GM18861 (cell line): Measurements from ENCODE around the gene OPCML.

Source experiments
- ATAC-seq: cut with Tn5 transposase; IDR thresholded peaks from one replicate; pipeline ENCODE4 v1.9.1; 2021; ENCODE audit not compliant: unreplicated experiment

The OPCML gene

GRCh38 chr11:133503776-133504175 is 28.5 kb downstream of the OPCML start:
- no peak for ATAC-seq

- ATAC-seq = no peak
Measured at GRCh38 chr11:133503236-133503635, 29.1 kb downstream of the OPCML start.

GRCh38 chr11:133501643-133502539 is 30.4 kb downstream of the OPCML start:
- ATAC-seq = no peak

GRCh38 chr11:133500936-133501335 is 31.4 kb downstream of the OPCML start:
- ATAC-seq = no peak

- ATAC-seq = no peak
Measured at GRCh38 chr11:133500435-133500834, 31.9 kb downstream of the OPCML start.

GRCh38 chr11:133498969-133499368 is 33.3 kb downstream of the OPCML start:
- ATAC-seq = no peak

- no peak for ATAC-seq
Measured at GRCh38 chr11:133497477-133498140, 34.7 kb downstream of the OPCML start.

- no peak for ATAC-seq
Measured at GRCh38 chr11:133492895-133493294, 39.4 kb downstream of the OPCML start.

- no peak for ATAC-seq
Measured at GRCh38 chr11:133491680-133492383, 40.5 kb downstream of the OPCML start.

GRCh38 chr11:133480722-133481121 is 51.6 kb downstream of the OPCML start:
- no peak for ATAC-seq

GRCh38 chr11:133479209-133479608 is 53.1 kb downstream of the OPCML start:
- no peak for ATAC-seq

GRCh38 chr11:133477251-133477625 is 55.1 kb downstream of the OPCML start:
- ATAC-seq = no peak

GRCh38 chr11:133476570-133477250 is 55.6 kb downstream of the OPCML start:
- ATAC-seq = no peak

- ATAC-seq = no peak
Measured at GRCh38 chr11:133474461-133474860, 57.8 kb downstream of the OPCML start.

GRCh38 chr11:133467686-133468085 is 64.6 kb downstream of the OPCML start:
- no peak for ATAC-seq

GRCh38 chr11:133443206-133443747 is 89.0 kb downstream of the OPCML start:
- ATAC-seq = no peak

- ATAC-seq = no peak
Measured at GRCh38 chr11:133441964-133442660, 90.2 kb downstream of the OPCML start.

GRCh38 chr11:133425992-133426391 is 106.3 kb downstream of the OPCML start:
- no peak for ATAC-seq

GRCh38 chr11:133425245-133425644 is 107.1 kb downstream of the OPCML start:
- no peak for ATAC-seq

- ATAC-seq = no peak
Measured at GRCh38 chr11:133418218-133418617, 114.1 kb downstream of the OPCML start.
